Left ventricle myocardium inferior (tissue), 1 donor: ENCODE data around the gene URB1. TPM values are rescaled to one million over a fixed set of nuclear protein-coding genes. Genes with fewer than 3 reads are reported as not detected.

ENCODE experiments used
- DNase-seq: peaks from one replicate; pipeline ENCODE4 v3.0.0-alpha.2; 2020
- H3K27ac ChIP-seq: fragments of 200-600 bp; replicated peaks from 2 replicates; pipeline ENCODE4 v1.8.0; 2021
- H3K27me3 ChIP-seq: fragments of 200-600 bp; 2 replicates; pipeline ENCODE4 v1.8.0; 2021; ENCODE audit warnings: low read depth
- H3K36me3 ChIP-seq: fragments of 200-600 bp; 2 replicates; pipeline ENCODE4 v1.8.0; 2021
- H3K4me1 ChIP-seq: fragments of 200-600 bp; 2 replicates; pipeline ENCODE4 v1.8.0; 2021
- H3K4me3 ChIP-seq: fragments of 200-600 bp; 2 replicates; pipeline ENCODE4 v1.8.0; 2021; ENCODE audit warnings: mild to moderate bottlenecking, moderate library complexity
- H3K9me3 ChIP-seq: fragments of 200-600 bp; replicated peaks from 2 replicates; pipeline ENCODE4 v1.8.0; 2021
- CTCF ChIP-seq: fragments of 200-600 bp; IDR thresholded peaks from 2 replicates; pipeline ENCODE4 v1.8.0; 2021; ENCODE audit warnings: antibody characterized with exemption, mild to moderate bottlenecking, borderline replicate concordance
- intact Hi-C: fragments of 100-400 bp; cut with micrococcal nuclease; formaldehyde crosslinking; loops from one replicate; pipeline ENCODE4 v1.11.0; 2022
- total RNA-seq: library from RNA; stranded (reverse); fragmentation: NEBNext Ultra II Directional; extraction: Animal tissue kit (Norgen Biotek cat#: 25700); gene quantifications from one replicate; pipeline ENCODE4 v1.2.1, GENCODE V29; 2021
- donor health status: DM: no; HTN: yes; CAD: no; lungs with severe emphysema.

URB1 gene
- total RNA-seq, 1 donor from 2014 or later, result 13.8 TPM

- intact Hi-C loops, result no loop called here
- Histone ChIP-seq H3K9me3 (no peaks in the 10 kb centered on the region), H3K27me3 (no peaks in the 10 kb centered on the region), H3K4me3 (peak overlapping the region; percentile 85), H3K27ac (peak overlapping the region; percentile 100), H3K36me3 (no peaks in the 10 kb centered on the region), H3K4me1 (peaks cover 90% of the 10 kb centered on the region)
- no peak for TF ChIP-seq CTCF
- DNase-seq, result no peak
These were observed 21.1 kb upstream of the URB1 start for GRCh38 chr21:32413697-32414578.

GRCh38 chr21:32413015-32413504, 20.2 kb upstream of the URB1 start:
- H3K4me3 ChIP-seq, result peak overlapping the region; percentile 85
- peak; percentile 49 for DNase-seq
- H3K27me3 ChIP-seq, result no peaks in the 10 kb centered on the region
- no peaks in the 10 kb centered on the region for H3K36me3 ChIP-seq
- TF ChIP-seq CTCF, result no peak
- H3K9me3 ChIP-seq, result no peaks in the 10 kb centered on the region
- intact Hi-C loops, result no loop called here
- peak overlapping the region; percentile 100 for H3K27ac ChIP-seq
- peaks cover 83% of the 10 kb centered on the region for H3K4me1 ChIP-seq

GRCh38 chr21:32412162-32413014, 19.6 kb upstream of the URB1 start, which contains the start of gene EVA1C:
EVA1C (plus strand) TSS chr21:32412706; CDS start chr21:32412854, 148 bp downstream.
- intact Hi-C loops, result no loop called here
- DNase-seq, result peak; percentile 78
- peak within 1 kb of the TSS; percentile 100 for H3K27ac ChIP-seq
- H3K4me3 ChIP-seq, result peak within 1 kb of the TSS; percentile 85
- H3K9me3 ChIP-seq, result no peaks in the 10 kb centered on the region
- peaks cover 76% of the 10 kb centered on the region for H3K4me1 ChIP-seq
- peak; percentile 50 for TF ChIP-seq CTCF
- no peaks in the 10 kb centered on the region for H3K36me3 ChIP-seq
- no peaks in the 10 kb centered on the region for H3K27me3 ChIP-seq

GRCh38 chr21:32411350-32412161, 18.7 kb upstream of the URB1 start:
- H3K27ac ChIP-seq, result peak overlapping the region; percentile 100
- no peak for TF ChIP-seq CTCF
- H3K9me3 ChIP-seq, result no peaks in the 10 kb centered on the region
- intact Hi-C loops, result no loop called here
- no peaks in the 10 kb centered on the region for H3K27me3 ChIP-seq
- H3K36me3 ChIP-seq, result no peaks in the 10 kb centered on the region
- DNase-seq, result peak; percentile 97
- H3K4me1 ChIP-seq, result peaks cover 69% of the 10 kb centered on the region
- H3K4me3 ChIP-seq, result peak overlapping the region; percentile 85

GRCh38 chr21:32410916-32411315, 18.1 kb upstream of the URB1 start:
- Histone ChIP-seq H3K36me3 (no peaks in the 10 kb centered on the region), H3K9me3 (no peaks in the 10 kb centered on the region), H3K4me1 (peaks cover 67% of the 10 kb centered on the region), H3K27ac (peak overlapping the region; percentile 100), H3K27me3 (no peaks in the 10 kb centered on the region), H3K4me3 (peak overlapping the region; percentile 85)
- intact Hi-C loops, result no loop called here
- DNase-seq, result no peak
- no peak for TF ChIP-seq CTCF
